Measurements from ENCODE around the gene SECTM1. TPM values are rescaled to one million over a fixed set of nuclear protein-coding genes. Genes with fewer than 3 reads are reported as not detected.
A peak's percentile ranks its signal among the peaks of the same experiment; 100 is the strongest.
"Not testable (repeated sequence)": the region's sequence is repeated elsewhere in the genome, so short reads cannot be mapped to it uniquely, and the experiment has no call there.

Gene SECTM1
- total RNA-seq (1 to 10 TPM in 5 of 6 donors, under 1 TPM in 1; 0.74 to 7.4 (median 1.4) TPM), polyA plus RNA-seq (1 to 10 TPM; 1.5 to 3.3 TPM)

DNA sequence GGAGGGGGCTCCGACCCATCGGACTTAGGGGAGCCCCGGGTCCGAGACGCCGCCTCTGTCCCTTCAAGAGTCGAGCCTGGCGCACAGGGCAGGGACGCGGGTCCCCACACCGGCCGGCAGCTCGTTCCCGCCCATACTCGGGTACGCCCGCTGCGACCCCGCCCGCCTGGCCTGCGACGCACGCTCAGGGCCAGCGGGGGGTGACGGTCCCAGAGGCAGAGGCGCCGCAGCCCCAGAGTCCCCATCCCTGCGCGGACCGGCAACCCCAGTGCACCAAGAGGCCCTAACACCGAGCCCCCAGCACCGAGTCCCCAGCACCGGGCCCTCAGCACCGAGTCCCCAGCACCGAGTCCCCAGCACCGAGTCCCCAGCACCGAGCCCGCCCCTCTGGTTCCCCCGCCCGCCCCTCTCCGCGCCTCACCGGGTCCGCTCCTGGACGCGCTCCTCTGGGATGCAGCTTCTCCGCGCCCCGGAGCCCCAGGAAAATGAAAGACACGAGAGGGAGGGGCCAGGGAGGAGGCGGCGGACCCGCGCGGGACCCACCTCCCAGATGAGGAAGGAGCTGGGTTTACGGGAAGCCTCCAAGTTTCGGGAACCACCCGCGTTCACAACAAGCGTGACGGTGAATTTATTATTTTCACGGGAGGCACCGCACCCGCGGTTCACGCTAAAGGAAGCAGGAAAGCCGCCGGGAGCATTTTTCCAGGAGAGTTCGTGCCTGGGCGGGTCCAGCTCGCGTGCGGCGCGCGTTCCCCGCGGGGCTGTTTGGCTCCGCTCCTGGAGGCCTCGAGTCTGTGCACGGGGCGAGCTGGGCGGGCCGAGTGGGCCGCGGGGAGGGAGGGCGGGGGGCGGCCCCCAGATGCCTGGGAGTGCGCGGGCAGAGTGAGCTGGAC, at the start of gene SECTM1:
Gene SECTM1 (minus strand): TSS at position 488 of the 893 bp plus-strand sequence. CDS start 6,526 bp downstream, outside the sequence.
- intact Hi-C loops (cut with DNase I), result no loop called here
- DNase-seq (peak in 3 of 6 donors; percentile 54 to 78 (median 73)), FAIRE-seq (no peak), ATAC-seq (peak; percentile 29 to 51 (median 34))
- Histone ChIP-seq H3K9me3 (no peaks in the 10 kb centered on the region), H3K27ac (peak within 1 kb of the TSS in 2 of 4 donors; percentile 80 to 84), H3K36me3 (no peaks in the 10 kb centered on the region), H3K4me3 (peak within 1 kb of the TSS; percentile 10 to 50 (median 29)), H3K27me3 (no peaks in the 10 kb centered on the region), H3K4me1 (peaks cover 11 to 22% (median 14%) of the 10 kb centered on the region in 3 donors)
- TF ChIP-seq, protein P1, sequence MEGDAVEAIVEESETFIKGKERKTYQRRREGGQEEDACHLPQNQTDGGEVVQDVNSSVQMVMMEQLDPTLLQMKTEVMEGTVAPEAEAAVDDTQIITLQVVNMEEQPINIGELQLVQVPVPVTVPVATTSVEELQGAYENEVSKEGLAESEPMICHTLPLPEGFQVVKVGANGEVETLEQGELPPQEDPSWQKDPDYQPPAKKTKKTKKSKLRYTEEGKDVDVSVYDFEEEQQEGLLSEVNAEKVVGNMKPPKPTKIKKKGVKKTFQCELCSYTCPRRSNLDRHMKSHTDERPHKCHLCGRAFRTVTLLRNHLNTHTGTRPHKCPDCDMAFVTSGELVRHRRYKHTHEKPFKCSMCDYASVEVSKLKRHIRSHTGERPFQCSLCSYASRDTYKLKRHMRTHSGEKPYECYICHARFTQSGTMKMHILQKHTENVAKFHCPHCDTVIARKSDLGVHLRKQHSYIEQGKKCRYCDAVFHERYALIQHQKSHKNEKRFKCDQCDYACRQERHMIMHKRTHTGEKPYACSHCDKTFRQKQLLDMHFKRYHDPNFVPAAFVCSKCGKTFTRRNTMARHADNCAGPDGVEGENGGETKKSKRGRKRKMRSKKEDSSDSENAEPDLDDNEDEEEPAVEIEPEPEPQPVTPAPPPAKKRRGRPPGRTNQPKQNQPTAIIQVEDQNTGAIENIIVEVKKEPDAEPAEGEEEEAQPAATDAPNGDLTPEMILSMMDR (IDR thresholded peaks at IDR 0.05), result no peak
- 13 to 20% methylated on average over 72 to 90 of the region's 90 CpGs for WGBS, 2 donors

DNA sequence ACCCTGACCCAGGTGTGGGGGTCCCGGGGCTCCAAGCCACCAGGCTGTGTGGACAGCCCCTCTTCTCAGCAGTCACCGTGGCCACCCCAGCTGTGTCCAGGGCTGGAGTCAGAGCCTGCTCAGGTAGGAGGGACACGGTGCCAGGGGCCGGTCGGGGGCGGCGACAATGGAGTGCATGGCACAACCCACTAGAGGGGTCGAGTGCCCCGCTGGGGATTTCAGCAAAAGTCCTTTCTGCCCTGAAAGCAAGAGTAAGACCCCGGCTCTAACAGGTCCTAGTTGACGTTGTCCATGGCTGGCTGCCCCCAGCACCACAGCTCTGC, 49.3 kb upstream of the SECTM1 start:
- Histone ChIP-seq H3K4me1 (peaks cover 3 to 19% (median 15%) of the 10 kb centered on the region in 3 donors), H3K27ac (no peak overlapping the region), H3K36me3 (no peaks in the 10 kb centered on the region), H3K4me3 (no peak overlapping the region), H3K9me3 (no peaks in the 10 kb centered on the region), H3K27me3 (peaks cover 0 to 10% (median 0%) of the 10 kb centered on the region in 4 donors)
- TF ChIP-seq, protein P1 (IDR thresholded peaks at IDR 0.05), result no peak
- WGBS, 2 donors, result 70 to 82% methylated on average over 11 of the region's 11 CpGs
- DNase-seq (peak in 1 of 6 donors; percentile 84), FAIRE-seq (no peak), ATAC-seq (no peak)
- intact Hi-C loops (cut with DNase I), result no loop called here

GRCh38 chr17:82382220-82382932, 48.8 kb upstream of the SECTM1 start:
- H3K27ac ChIP-seq; ATAC-seq; FAIRE-seq; H3K9me3 ChIP-seq; H3K4me3 ChIP-seq; intact Hi-C loops (cut with DNase I); H3K36me3 ChIP-seq: not testable (repeated sequence)
- peaks cover 3 to 19% (median 15%) of the 10 kb centered on the region in 3 donors for H3K4me1 ChIP-seq
- peak in 1 of 6 donors; percentile 5 for DNase-seq
- H3K27me3 ChIP-seq, result peaks cover 0 to 12% (median 0%) of the 10 kb centered on the region in 4 donors
- 84 to 85% methylated on average over 21 of the region's 21 CpGs for WGBS, 2 donors

DNA sequence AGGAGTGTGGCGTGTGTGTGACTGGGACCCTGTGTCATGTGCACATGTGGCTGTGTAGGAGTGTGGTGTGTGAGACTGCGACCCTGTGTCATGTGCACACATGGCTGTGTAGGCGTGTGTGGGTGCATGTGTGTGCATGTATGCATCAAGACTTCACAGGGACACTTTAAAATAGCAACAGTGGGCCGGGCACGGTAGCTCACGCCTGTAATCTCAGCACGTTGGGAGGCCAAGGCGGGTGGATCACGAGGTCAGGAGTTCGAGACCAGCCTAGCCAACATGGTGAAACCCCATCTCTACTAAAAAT, 48.1 kb upstream of the SECTM1 start:
- H3K9me3 ChIP-seq; ATAC-seq; H3K36me3 ChIP-seq; H3K27ac ChIP-seq; intact Hi-C loops (cut with DNase I); FAIRE-seq; H3K4me3 ChIP-seq: not testable (repeated sequence)
- Histone ChIP-seq H3K27me3 (peaks cover 0 to 12% (median 0%) of the 10 kb centered on the region in 4 donors), H3K4me1 (peaks cover 3 to 19% (median 15%) of the 10 kb centered on the region in 3 donors)
- 66 to 74% methylated on average over 10 of the region's 10 CpGs for WGBS, 2 donors
- DNase-seq, result peak in 1 of 6 donors; percentile 19

DNA sequence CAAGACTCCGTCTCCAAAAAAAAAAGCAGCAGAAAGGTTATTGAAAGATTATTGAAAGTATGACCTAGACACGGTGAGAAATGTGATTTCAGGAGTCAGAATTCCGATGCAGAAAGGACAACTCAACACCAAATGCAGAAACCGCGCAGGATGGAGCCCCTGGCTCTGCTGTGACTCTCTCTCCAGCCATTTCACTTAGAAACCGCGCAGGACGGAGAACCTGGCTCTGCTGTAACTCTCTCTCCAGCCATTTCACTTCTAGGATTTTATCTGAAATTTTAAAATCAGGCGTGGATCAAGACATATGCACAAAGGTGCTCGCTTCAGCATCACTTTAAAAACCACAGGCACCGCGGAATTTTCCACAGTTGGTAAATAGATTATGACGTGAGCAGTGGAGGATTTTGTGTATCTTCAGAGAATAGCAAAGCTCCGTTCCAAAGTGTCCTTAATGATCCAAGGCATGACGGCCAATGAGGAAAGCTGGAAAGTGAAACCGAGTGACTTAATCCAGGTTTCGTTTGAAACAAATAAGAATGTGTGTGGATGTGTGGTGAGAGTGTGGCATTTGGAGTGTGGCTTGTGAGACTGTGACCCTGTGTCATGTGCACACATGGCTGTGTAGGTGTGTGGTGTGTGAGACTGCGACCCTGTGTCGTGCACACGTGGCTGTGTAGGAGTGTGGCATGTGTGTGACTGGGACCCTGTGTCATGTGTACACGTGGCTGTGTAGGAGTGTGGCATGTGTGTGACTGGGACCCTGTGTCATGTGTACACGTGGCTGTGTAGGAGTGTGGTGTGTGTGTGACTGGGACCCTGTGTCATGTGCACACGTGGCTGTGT, 47.5 kb upstream of the SECTM1 start:
- no peak for DNase-seq
- H3K4me3 ChIP-seq, result no peak overlapping the region
- 49 to 59% methylated on average over 23 of the region's 23 CpGs for WGBS, 2 donors
- H3K4me1 ChIP-seq, result peaks cover 3 to 19% (median 15%) of the 10 kb centered on the region in 3 donors
- intact Hi-C loops (cut with DNase I), result no loop called here
- no peaks in the 10 kb centered on the region for H3K36me3 ChIP-seq
- H3K9me3 ChIP-seq, result no peaks in the 10 kb centered on the region
- no peak for ATAC-seq
- TF ChIP-seq, protein P1 (IDR thresholded peaks at IDR 0.05), result no peak
- no peak for FAIRE-seq
- no peak overlapping the region for H3K27ac ChIP-seq
- H3K27me3 ChIP-seq, result peaks cover 0 to 12% (median 0%) of the 10 kb centered on the region in 4 donors

All from pancreas (tissue), 10 donors.